Type B pancreatic cell (in vitro differentiated cells): ENCODE data around the gene CISTR. TPM values are rescaled to one million over a fixed set of nuclear protein-coding genes. Genes with fewer than 3 reads are reported as not detected.

Experiments used
- DNase-seq: peaks from one replicate; pipeline ENCODE4 v3.0.0; 2021; ENCODE audit warnings: mixed read lengths; ENCODE audit not compliant: unreplicated experiment; ENCODE audit errors: extremely low spot score
- H3K27ac Mint-ChIP-seq: 2 replicates; pipeline ENCODE4 v1.8.0; 2021; ENCODE audit warnings: mild to moderate bottlenecking, mixed read lengths
- H3K27me3 Mint-ChIP-seq: 2 replicates; pipeline ENCODE4 v1.8.0; 2021; ENCODE audit warnings: mixed read lengths
- H3K36me3 Mint-ChIP-seq: 2 replicates; pipeline ENCODE4 v1.8.0; 2021; ENCODE audit warnings: mixed read lengths
- H3K4me1 Mint-ChIP-seq: one replicate; pipeline ENCODE4 v1.8.0; 2021; ENCODE audit warnings: mixed read lengths; ENCODE audit not compliant: unreplicated experiment
- H3K4me3 Mint-ChIP-seq: 2 replicates; pipeline ENCODE4 v1.8.0; 2021; ENCODE audit warnings: mild to moderate bottlenecking, mixed read lengths
- H3K9me3 Mint-ChIP-seq: 2 replicates; pipeline ENCODE4 v1.8.0; 2021; ENCODE audit warnings: mixed read lengths
- total RNA-seq: library from RNA; stranded (reverse); gene quantifications from 2 replicates; pipeline ENCODE4 v1.2.1, GENCODE V29; 2021; ENCODE audit warnings: low replicate concordance
- TF ChIP-seq, protein P1 (sequence below): fragments of 200-600 bp; sonication (generic); conservative IDR thresholded peaks from 2 replicates; pipeline ENCODE4 v1.5.0; 2021; ENCODE audit warnings: antibody characterized with exemption, mild to moderate bottlenecking

Gene CISTR
- total RNA-seq, 1 donor from 2014 or later = not detected

DNA sequence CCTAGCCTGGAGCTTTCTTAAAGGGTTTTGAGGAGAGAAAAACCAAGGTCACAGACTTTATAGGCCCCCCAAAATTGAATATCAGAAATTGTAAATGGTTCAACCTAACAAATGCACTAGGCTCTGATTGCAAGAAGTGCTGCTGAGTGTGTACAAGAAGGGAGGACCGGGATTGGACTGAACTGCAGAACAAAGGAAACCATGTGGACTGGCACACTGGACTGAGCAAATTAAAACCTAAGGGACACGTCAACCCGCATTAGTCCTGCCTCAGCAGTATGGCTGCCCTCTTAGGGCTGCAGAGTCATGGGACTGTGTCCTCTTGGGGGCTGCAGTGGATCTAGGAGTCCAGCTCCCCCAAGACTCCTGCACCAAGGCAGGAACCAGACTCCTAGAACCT is 842 bp upstream of the CISTR start:
- H3K36me3 Mint-ChIP-seq = no peaks in the 10 kb centered on the region
- peaks cover 21% of the 10 kb centered on the region for H3K4me1 Mint-ChIP-seq
- H3K27me3 Mint-ChIP-seq = peaks cover 25% of the 10 kb centered on the region
- TF ChIP-seq, protein P1, sequence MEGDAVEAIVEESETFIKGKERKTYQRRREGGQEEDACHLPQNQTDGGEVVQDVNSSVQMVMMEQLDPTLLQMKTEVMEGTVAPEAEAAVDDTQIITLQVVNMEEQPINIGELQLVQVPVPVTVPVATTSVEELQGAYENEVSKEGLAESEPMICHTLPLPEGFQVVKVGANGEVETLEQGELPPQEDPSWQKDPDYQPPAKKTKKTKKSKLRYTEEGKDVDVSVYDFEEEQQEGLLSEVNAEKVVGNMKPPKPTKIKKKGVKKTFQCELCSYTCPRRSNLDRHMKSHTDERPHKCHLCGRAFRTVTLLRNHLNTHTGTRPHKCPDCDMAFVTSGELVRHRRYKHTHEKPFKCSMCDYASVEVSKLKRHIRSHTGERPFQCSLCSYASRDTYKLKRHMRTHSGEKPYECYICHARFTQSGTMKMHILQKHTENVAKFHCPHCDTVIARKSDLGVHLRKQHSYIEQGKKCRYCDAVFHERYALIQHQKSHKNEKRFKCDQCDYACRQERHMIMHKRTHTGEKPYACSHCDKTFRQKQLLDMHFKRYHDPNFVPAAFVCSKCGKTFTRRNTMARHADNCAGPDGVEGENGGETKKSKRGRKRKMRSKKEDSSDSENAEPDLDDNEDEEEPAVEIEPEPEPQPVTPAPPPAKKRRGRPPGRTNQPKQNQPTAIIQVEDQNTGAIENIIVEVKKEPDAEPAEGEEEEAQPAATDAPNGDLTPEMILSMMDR = no peak
- no peak overlapping the region for H3K4me3 Mint-ChIP-seq
- DNase-seq = no peak
- H3K27ac Mint-ChIP-seq = no peak overlapping the region
- H3K9me3 Mint-ChIP-seq = no peaks in the 10 kb centered on the region

DNA sequence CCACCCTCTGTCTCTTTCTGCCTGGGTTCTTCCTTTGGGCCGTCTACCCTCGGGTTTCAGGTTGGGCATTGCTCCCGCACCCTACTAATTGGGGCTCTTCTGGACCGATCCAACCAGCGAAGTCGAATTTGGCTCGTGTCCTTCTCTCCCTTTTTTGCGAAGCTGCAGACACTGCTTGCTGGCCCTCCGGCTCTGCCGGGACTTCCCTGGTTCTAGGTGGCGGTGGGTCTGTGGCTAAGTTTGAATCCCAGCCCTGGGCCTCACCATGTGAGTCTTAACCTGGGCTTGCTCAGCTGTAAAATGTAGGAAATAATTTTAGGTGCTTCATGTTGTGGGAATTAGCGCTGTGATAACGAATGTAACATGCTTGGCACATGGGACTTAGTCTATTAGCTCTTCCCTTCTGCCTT is 418 bp upstream of the CISTR start:
- Mint-ChIP-seq H3K4me3 (no peak overlapping the region), H3K27ac (no peak overlapping the region), H3K27me3 (peaks cover 21% of the 10 kb centered on the region), H3K9me3 (no peaks in the 10 kb centered on the region), H3K36me3 (no peaks in the 10 kb centered on the region), H3K4me1 (peaks cover 18% of the 10 kb centered on the region)
- DNase-seq = no peak
- TF ChIP-seq, protein P1 = no peak

DNA sequence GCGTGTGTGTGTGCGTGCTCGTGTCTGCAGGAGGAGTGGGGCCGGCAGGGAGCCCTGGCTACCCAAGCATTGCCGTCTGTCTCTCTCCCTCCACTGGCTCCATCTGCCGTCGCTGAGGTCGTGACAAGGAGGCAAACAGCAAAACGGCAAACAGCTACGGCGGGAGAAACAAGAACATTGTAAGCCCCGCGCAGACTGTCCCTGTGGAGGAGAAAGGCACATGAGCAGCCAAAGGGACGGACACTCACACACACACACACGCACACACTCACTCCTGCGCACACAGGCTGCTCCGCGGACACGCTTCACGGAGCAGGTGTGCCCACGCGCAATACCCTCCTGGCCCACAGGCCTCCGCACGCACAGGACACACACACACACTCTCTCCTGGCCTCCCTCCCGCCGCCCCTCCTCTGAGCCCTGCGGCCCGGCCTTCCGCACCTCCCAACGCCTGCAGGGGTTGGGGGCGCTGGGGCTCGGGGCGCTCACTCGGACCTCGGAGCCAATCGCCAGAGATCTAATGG is 905 bp downstream of the CISTR start:
- TF ChIP-seq, protein P1 = no peak
- Mint-ChIP-seq H3K27ac (peak overlapping the region; percentile 57), H3K4me3 (no peak overlapping the region), H3K9me3 (no peaks in the 10 kb centered on the region), H3K36me3 (no peaks in the 10 kb centered on the region), H3K4me1 (peaks cover 15% of the 10 kb centered on the region), H3K27me3 (peaks cover 8% of the 10 kb centered on the region)
- DNase-seq = no peak

DNA sequence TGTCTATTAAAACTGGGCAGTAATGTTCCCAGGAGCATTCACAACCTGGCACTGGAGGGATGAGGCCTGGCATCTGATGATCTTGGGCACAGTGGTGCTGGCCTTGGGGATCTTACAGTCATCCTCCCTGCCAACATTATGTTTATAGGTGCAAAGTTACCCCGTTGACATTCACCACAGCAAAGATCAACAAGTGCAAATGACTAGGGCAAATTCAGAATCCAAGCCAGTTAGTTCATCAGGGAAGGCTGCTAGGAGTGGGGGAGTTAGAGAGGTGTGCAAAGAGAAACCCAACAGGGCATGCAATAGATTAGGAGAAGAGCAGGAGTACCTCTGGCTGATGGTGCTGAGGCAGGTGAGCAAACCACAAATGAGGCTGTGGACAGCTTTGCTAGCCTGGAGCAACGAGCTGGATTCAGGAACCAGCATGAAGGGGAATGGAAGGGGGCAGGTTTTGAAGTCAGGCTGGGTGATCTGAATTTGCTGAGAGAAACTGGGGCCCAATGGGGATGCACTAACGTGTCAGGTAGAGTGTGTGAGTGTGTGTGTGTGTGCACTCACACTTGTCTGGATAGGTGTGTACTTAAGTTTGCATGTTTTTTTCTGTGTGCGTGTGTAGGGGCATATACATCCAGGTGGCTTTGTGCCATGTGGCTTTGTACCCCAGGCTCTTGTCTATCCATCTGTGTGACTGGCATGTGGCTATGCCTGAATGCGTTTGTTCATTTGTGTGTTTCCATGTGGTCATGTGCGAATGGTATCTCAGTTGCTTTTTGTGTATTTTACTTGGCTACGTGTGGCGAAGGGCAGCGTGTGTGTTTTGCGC is 1.6 kb downstream of the CISTR start:
- Mint-ChIP-seq H3K27ac (peak overlapping the region; percentile 57), H3K9me3 (no peaks in the 10 kb centered on the region), H3K4me1 (peaks cover 10% of the 10 kb centered on the region), H3K27me3 (peaks cover under 1% of the 10 kb centered on the region), H3K36me3 (no peaks in the 10 kb centered on the region), H3K4me3 (no peak overlapping the region)
- TF ChIP-seq, protein P1 = no peak
- no peak for DNase-seq

DNA sequence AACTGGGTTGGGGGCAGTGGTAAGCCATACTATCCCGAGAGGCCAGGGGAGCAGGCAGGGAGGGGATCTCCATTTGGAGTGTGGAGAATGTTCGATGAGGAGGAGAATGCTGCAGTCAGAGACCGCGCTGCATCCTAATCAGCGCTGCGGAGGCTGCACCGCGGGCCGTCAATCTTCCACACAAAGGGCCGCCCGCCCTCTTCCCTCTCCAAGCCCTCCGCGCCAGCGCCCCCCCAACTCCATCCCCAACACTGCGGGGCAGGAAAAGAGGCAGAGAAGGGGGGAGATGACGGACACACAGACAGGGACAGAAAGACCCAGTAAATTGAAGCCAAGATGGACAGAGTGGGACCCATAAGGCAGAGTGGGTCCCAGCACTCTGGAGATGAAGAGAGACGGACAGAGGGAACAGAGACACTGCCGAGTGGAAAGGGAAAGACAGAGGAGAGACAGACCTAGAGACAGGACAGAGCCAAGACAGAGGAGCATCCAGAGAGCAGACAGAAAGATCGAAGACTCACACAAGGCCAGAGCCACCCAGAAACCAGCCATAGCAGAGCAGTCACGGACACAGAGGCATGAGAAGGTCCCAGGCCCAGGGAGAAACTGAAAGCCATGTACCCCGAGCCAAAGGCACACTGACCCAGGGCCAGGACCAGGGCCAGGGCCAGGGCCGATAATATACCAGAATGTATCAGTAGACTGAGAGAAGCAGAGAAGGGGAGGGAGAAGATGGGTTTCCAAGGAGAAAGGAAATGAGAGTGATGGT is 3.5 kb downstream of the CISTR start:
- TF ChIP-seq, protein P1 = no peak
- no peak overlapping the region for H3K27ac Mint-ChIP-seq
- peak overlapping the region; percentile 45 for H3K4me3 Mint-ChIP-seq
- no peaks in the 10 kb centered on the region for H3K36me3 Mint-ChIP-seq
- DNase-seq = no peak
- no peaks in the 10 kb centered on the region for H3K9me3 Mint-ChIP-seq
- H3K4me1 Mint-ChIP-seq = peaks cover 15% of the 10 kb centered on the region
- H3K27me3 Mint-ChIP-seq = no peaks in the 10 kb centered on the region
